CD14-positive monocyte (primary cell): ENCODE measurements around the gene ARFGEF3. TPM values are rescaled to one million over a fixed set of nuclear protein-coding genes. Genes with fewer than 3 reads are reported as not detected.

Experiments used
- DNase-seq, 3 donors: peaks; one replicate each; pipeline ENCODE4 v3.0.0-alpha.2; 2011 to 2022
- H2AFZ ChIP-seq: 2 replicates; pipeline ENCODE4 v1.6.0; 2012; ENCODE audit warnings: mild to moderate bottlenecking, low read depth, low read length, inconsistent platforms; ENCODE audit not compliant: insufficient read depth, poor library complexity, severe bottlenecking
- H3K27ac ChIP-seq, 2 donors: 1 replicate in 1 of 2; 2 replicates in 1 of 2; pipeline ENCODE4 v1.5.1; 2012 to 2013; ENCODE audit warnings: low read length in 2 of 2, control low read depth in 1 of 2, inconsistent platforms in 1 of 2, low read depth in 1 of 2, mild to moderate bottlenecking in 1 of 2
- H3K27me3 ChIP-seq, 2 donors: one replicate each; pipeline versions ENCODE4 v1.6.0 to v1.6.1; 2011 to 2013; ENCODE audit warnings: low read length in 2 of 2; ENCODE audit not compliant: control insufficient read depth in 2 of 2, insufficient read depth in 2 of 2
- H3K36me3 ChIP-seq, 2 donors: replicated peaks in 1 of 2; 1 replicate in 1 of 2; 2 replicates in 1 of 2; pipeline versions ENCODE4 v1.5.1 to v1.6.1; 2012 to 2013; ENCODE audit warnings: low read length in 2 of 2, control low read depth in 1 of 2, inconsistent platforms in 1 of 2, mild to moderate bottlenecking in 1 of 2; ENCODE audit not compliant: insufficient read depth in 2 of 2, control insufficient read depth in 1 of 2
- H3K4me1 ChIP-seq, 2 donors: 1 replicate in 1 of 2; 2 replicates in 1 of 2; pipeline versions ENCODE4 v1.5.1 to v1.6.1; 2012 to 2013; ENCODE audit warnings: low read length in 2 of 2, control low read depth in 1 of 2, inconsistent platforms in 1 of 2, mild to moderate bottlenecking in 1 of 2, moderate library complexity in 1 of 2; ENCODE audit not compliant: insufficient read depth in 2 of 2, control insufficient read depth in 1 of 2
- H3K4me2 ChIP-seq: replicated peaks from 2 replicates; pipeline ENCODE3; 2012; ENCODE audit warnings: low read length, moderate library complexity, mild to moderate bottlenecking; ENCODE audit not compliant: poor library complexity, severe bottlenecking; ENCODE audit errors: extremely low read depth
- H3K4me3 ChIP-seq, 3 experiments: fragments of 200-600 bp in 1 of 3; sonication (generic) in 1 of 3; replicated peaks in 1 of 3; 1 replicate in 2 of 3; 2 replicates in 1 of 3; pipeline ENCODE4 v1.5.1; 2011 to 2013; ENCODE audit warnings: low read length in 3 of 3, mild to moderate bottlenecking in 3 of 3, control low read depth in 2 of 3, low read depth in 2 of 3, inconsistent platforms in 1 of 3, moderate library complexity in 1 of 3
- H3K79me2 ChIP-seq: 2 replicates; pipeline ENCODE4 v1.6.0; 2012; ENCODE audit warnings: mild to moderate bottlenecking, control low read depth, inconsistent platforms, low read length, moderate library complexity; ENCODE audit not compliant: insufficient read depth
- H3K9ac ChIP-seq: 2 replicates; pipeline ENCODE4 v1.6.0; 2017; ENCODE audit warnings: low read length, mild to moderate bottlenecking; ENCODE audit not compliant: insufficient read depth, poor library complexity, severe bottlenecking
- H3K9me3 ChIP-seq, 2 donors: replicated peaks in 1 of 2; 1 replicate in 1 of 2; 2 replicates in 1 of 2; pipeline versions ENCODE4 v1.5.1 to v1.6.1; 2012 to 2013; ENCODE audit warnings: low read length in 2 of 2, control low read depth in 1 of 2; ENCODE audit not compliant: control insufficient read depth in 1 of 2, insufficient read depth in 1 of 2
- H4K20me1 ChIP-seq: 2 replicates; pipeline ENCODE4 v1.6.0; 2012; ENCODE audit warnings: mild to moderate bottlenecking, low read length, control low read depth, moderate library complexity; ENCODE audit not compliant: insufficient read depth
- H3K27ac Mint-ChIP-seq, 7 donors: one replicate each; pipeline ENCODE4 v1.8.0; 2020; ENCODE audit warnings: mild to moderate bottlenecking in 7 of 7, mixed read lengths in 7 of 7, moderate library complexity in 6 of 7, inconsistent platforms in 2 of 7
- H3K27me3 Mint-ChIP-seq, 3 donors: one replicate each; pipeline ENCODE4 v1.8.0; 2021 to 2022; ENCODE audit warnings: low read depth in 3 of 3, mild to moderate bottlenecking in 3 of 3, mixed read lengths in 3 of 3, moderate library complexity in 3 of 3, inconsistent platforms in 1 of 3
- H3K36me3 Mint-ChIP-seq, 2 donors: one replicate each; pipeline ENCODE4 v1.8.0; 2020; ENCODE audit warnings: mixed read lengths in 2 of 2, inconsistent platforms in 1 of 2, mild to moderate bottlenecking in 1 of 2
- H3K4me1 Mint-ChIP-seq: one replicate; pipeline ENCODE4 v1.8.0; 2020; ENCODE audit warnings: mild to moderate bottlenecking, mixed read lengths
- H3K4me3 Mint-ChIP-seq, 2 donors: one replicate each; pipeline ENCODE4 v1.8.0; 2020; ENCODE audit warnings: mild to moderate bottlenecking in 2 of 2, mixed read lengths in 2 of 2, moderate library complexity in 1 of 2
- H3K9me3 Mint-ChIP-seq, 7 donors: one replicate each; pipeline ENCODE4 v1.8.0; 2020 to 2022; ENCODE audit warnings: mixed read lengths in 7 of 7, mild to moderate bottlenecking in 6 of 7, moderate library complexity in 6 of 7, inconsistent platforms in 2 of 7
- CTCF ChIP-seq: fragments of 200-600 bp; IDR thresholded peaks from one replicate; pipeline ENCODE4 v1.8.0; 2022; ENCODE audit warnings: antibody characterized with exemption, mild to moderate bottlenecking
- WGBS: methylation state at CpG from one replicate; pipeline ENCODE4 v1.1.5; 2013; ENCODE audit warnings: missing lambda C conversion rate; ENCODE audit not compliant: insufficient coverage; 5-methylcytosine and 5-hydroxymethylcytosine counted together
- intact Hi-C, 2 donors: fragments of 100-400 bp; cut with micrococcal nuclease; formaldehyde crosslinking; loops; one replicate each; pipeline versions ENCODE4 v1.15.0 to v1.15.1; 2023
- polyA plus RNA-seq, 3 donors: library from polyadenylated mRNA; depleted of rRNA in 1 of 3; unstranded in 2 of 3; stranded (reverse) in 1 of 3; fragments of 300-500 nt in 2 of 3; fragments of >200 nt in 1 of 3; fragmentation: Illumina TruSeq in 2 of 3; gene quantifications; 1 replicate in 2 of 3; 2 replicates in 1 of 3; pipeline ENCODE4 v1.2.3, GENCODE V29; 2012 to 2021

ARFGEF3 gene
- polyA plus RNA-seq, 3 donors = not detected

GRCh38 chr6:138258197-138258596 is 96.5 kb downstream of the ARFGEF3 start:
- Mint-ChIP-seq H3K9me3 (peaks cover 0 to 1% (median 0%) of the 10 kb centered on the region in 7 donors), H3K4me1 (no peaks in the 10 kb centered on the region), H3K36me3 (no peaks in the 10 kb centered on the region), H3K4me3 (no peak overlapping the region), H3K27me3 (peaks cover 3 to 11% (median 8%) of the 10 kb centered on the region in 3 donors), H3K27ac (no peak overlapping the region)
- Histone ChIP-seq H3K4me3 (no peak overlapping the region), H4K20me1 (no peaks in the 10 kb centered on the region), H3K79me2 (no peaks in the 10 kb centered on the region), H3K9ac (no peak overlapping the region), H3K27me3 (no peaks in the 10 kb centered on the region), H3K9me3 (no peaks in the 10 kb centered on the region), H2AFZ (no peak overlapping the region), H3K36me3 (no peaks in the 10 kb centered on the region), H3K27ac (no peak overlapping the region), H3K4me2 (no peak overlapping the region), H3K4me1 (no peaks in the 10 kb centered on the region)
- TF ChIP-seq CTCF = no peak
- intact Hi-C loops = no loop called here
- DNase-seq = no peak
- WGBS = 83% methylated on average over 2 of the region's 6 CpGs

- Mint-ChIP-seq H3K27ac (no peak overlapping the region), H3K9me3 (peaks cover 0 to 1% (median 0%) of the 10 kb centered on the region in 7 donors), H3K36me3 (no peaks in the 10 kb centered on the region), H3K4me1 (no peaks in the 10 kb centered on the region), H3K4me3 (no peak overlapping the region), H3K27me3 (peaks cover 3 to 11% (median 8%) of the 10 kb centered on the region in 3 donors)
- no peaks in the 10 kb centered on the region for H3K4me1 ChIP-seq
- no peak overlapping the region for H3K9ac ChIP-seq
- intact Hi-C loops = no loop called here
- no peak overlapping the region for H3K4me3 ChIP-seq
- no peaks in the 10 kb centered on the region for H4K20me1 ChIP-seq
- no peaks in the 10 kb centered on the region for H3K27me3 ChIP-seq
- no peaks in the 10 kb centered on the region for H3K36me3 ChIP-seq
- no peak for DNase-seq
- H2AFZ ChIP-seq = no peak overlapping the region
- H3K4me2 ChIP-seq = no peak overlapping the region
- 83% methylated on average over 6 of the region's 6 CpGs for WGBS
- H3K79me2 ChIP-seq = no peaks in the 10 kb centered on the region
- TF ChIP-seq CTCF = no peak
- no peaks in the 10 kb centered on the region for H3K9me3 ChIP-seq
- H3K27ac ChIP-seq = no peak overlapping the region
Observed at GRCh38 chr6:138258991-138259390, 97.3 kb downstream of the ARFGEF3 start.
